Gastrocnemius medialis (tissue), 4 donors: Measurements from ENCODE around the gene SNF8. TPM values are rescaled to one million over a fixed set of nuclear protein-coding genes. Genes with fewer than 3 reads are reported as not detected.

ENCODE experiments used
- ATAC-seq, 2 donors: fragments of 150-250 bp; one replicate each; pipeline ENCODE4 v1.9.1; 2016
- DNase-seq, 2 donors: peaks; one replicate each; pipeline ENCODE4 v3.0.0-alpha.2; 2019
- H3K27ac ChIP-seq, 4 donors: fragments of 200-600 bp; sonication (generic); 1 replicate in 1 of 4; 2 replicates in 3 of 4; pipeline ENCODE4 v1.5.1; 2016 to 2018; ENCODE audit warnings: mild to moderate bottlenecking in 2 of 4, moderate library complexity in 1 of 4
- H3K27me3 ChIP-seq, 3 donors: fragments of 200-600 bp; sonication (generic) in 2 of 3; 1 replicate in 1 of 3; 2 replicates in 2 of 3; pipeline versions ENCODE4 v1.5.1 to v1.6.0; 2016 to 2019; ENCODE audit warnings: mild to moderate bottlenecking in 1 of 3, moderate library complexity in 1 of 3
- H3K36me3 ChIP-seq, 2 donors: fragments of 200-600 bp; sonication (generic) in 1 of 2; one replicate each; pipeline ENCODE4 v1.5.1; 2017 to 2018
- H3K4me1 ChIP-seq, 2 donors: fragments of 200-600 bp; sonication (generic) in 1 of 2; one replicate each; pipeline ENCODE4 v1.5.1; 2016 to 2017; ENCODE audit warnings: mild to moderate bottlenecking in 2 of 2
- H3K4me3 ChIP-seq, 4 donors: fragments of 200-600 bp; sonication (generic) in 3 of 4; 1 replicate in 1 of 4; 2 replicates in 3 of 4; pipeline ENCODE4 v1.5.1; 2016 to 2019; ENCODE audit warnings: mild to moderate bottlenecking in 2 of 4
- H3K9me3 ChIP-seq, 3 donors: fragments of 200-600 bp; sonication (generic) in 2 of 3; 1 replicate in 1 of 3; 2 replicates in 2 of 3; pipeline ENCODE4 v1.5.1; 2016 to 2019
- POLR2A ChIP-seq, 2 donors: fragments of 450-650 bp; IDR thresholded peaks; one replicate each; pipeline ENCODE4 v1.6.1; 2017; ENCODE audit warnings: antibody characterized with exemption in 2 of 2, mild to moderate bottlenecking in 2 of 2, moderate library complexity in 2 of 2
- in situ Hi-C, 4 donors: fragments of 200-750 bp; cut with MboI; loops; one replicate each; pipeline versions ENCODE4 v1.15.0 to v1.8.0; 2017; ENCODE audit warnings: low sequenced_read_pairs in 4 of 4
- intact Hi-C: fragments of 100-400 bp; cut with DNase I; formaldehyde crosslinking; loops from one replicate; pipeline ENCODE4 v1.15.1; 2023; ENCODE audit warnings: low total_unique reads
- total RNA-seq, 4 donors: library from RNA; depleted of rRNA; stranded (reverse); fragments of >200 nt; gene quantifications; one replicate each; pipeline versions ENCODE4 v1.1.0 to v1.2.3, GENCODE V29; 2016
- TF ChIP-seq, protein P1 (sequence below), 5 experiments: fragments of 450-650 bp in 3 of 5; fragments of 200-600 bp in 2 of 5; sonication (generic) in 2 of 5; IDR thresholded peaks in 4 of 5; conservative IDR thresholded peaks in 1 of 5; 1 replicate in 4 of 5; 2 replicates in 1 of 5; pipeline ENCODE4 v1.5.1; 2016 to 2019; ENCODE audit warnings: antibody characterized with exemption in 5 of 5, mild to moderate bottlenecking in 3 of 5, moderate library complexity in 3 of 5

SNF8 gene
- total RNA-seq, 4 donors from 2014 or later: 64.9 to 123 (median 76.8) TPM

DNA sequence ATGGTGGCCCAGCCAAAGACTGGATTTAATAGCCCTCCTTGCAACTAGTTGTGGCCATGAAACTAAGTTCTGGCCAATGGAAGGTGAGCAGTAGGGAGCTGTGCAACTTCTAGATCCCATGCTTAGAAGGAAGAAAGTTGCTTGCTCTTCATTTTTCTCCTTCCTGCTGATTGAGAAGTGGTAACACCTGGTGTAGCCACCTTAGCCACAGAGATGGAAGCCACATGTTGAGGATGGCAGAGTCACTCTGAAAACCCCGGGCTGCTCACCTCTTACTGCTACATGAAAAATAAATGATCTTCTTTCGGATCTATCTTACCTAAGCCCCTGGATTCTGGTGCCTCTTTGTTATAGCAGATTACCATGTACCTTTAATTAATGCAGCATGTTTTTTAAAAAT lies 62.4 kb downstream of the SNF8 start:
- Histone ChIP-seq H3K27me3 (no peaks in the 10 kb centered on the region), H3K4me3 (no peak overlapping the region), H3K36me3 (no peaks in the 10 kb centered on the region), H3K9me3 (no peaks in the 10 kb centered on the region), H3K4me1 (no peaks in the 10 kb centered on the region), H3K27ac (no peak overlapping the region)
- ATAC-seq: no peak
- in situ Hi-C loops: loop anchor here (5.0 to 25.0 kb wide), 6 partner anchors 70 to 220 kb away; partner anchors contain the start of genes HOXB13 (in 2 of the 4), PRAC1 (in 2 of the 4) and PRAC2 (in 2 of the 4)
- no peak for TF ChIP-seq POLR2A (IDR thresholded peaks at IDR 0.05)
- TF ChIP-seq, protein P1, sequence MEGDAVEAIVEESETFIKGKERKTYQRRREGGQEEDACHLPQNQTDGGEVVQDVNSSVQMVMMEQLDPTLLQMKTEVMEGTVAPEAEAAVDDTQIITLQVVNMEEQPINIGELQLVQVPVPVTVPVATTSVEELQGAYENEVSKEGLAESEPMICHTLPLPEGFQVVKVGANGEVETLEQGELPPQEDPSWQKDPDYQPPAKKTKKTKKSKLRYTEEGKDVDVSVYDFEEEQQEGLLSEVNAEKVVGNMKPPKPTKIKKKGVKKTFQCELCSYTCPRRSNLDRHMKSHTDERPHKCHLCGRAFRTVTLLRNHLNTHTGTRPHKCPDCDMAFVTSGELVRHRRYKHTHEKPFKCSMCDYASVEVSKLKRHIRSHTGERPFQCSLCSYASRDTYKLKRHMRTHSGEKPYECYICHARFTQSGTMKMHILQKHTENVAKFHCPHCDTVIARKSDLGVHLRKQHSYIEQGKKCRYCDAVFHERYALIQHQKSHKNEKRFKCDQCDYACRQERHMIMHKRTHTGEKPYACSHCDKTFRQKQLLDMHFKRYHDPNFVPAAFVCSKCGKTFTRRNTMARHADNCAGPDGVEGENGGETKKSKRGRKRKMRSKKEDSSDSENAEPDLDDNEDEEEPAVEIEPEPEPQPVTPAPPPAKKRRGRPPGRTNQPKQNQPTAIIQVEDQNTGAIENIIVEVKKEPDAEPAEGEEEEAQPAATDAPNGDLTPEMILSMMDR (IDR thresholded peaks at IDR 0.05 in 4 of 5, conservative IDR thresholded peaks at IDR 0.05 in 1 of 5): no peak
- DNase-seq: no peak
- intact Hi-C loops: no loop called here

Other genes with a start within 250 kb of the SNF8 start
- gene PRAC1, start 222.3 kb downstream of the SNF8 start, total RNA-seq: not detected
- gene PRAC2, start 221.7 kb downstream of the SNF8 start, total RNA-seq: not detected
- gene HOXB13, start 216.1 kb downstream of the SNF8 start, total RNA-seq: not detected
- under 1 TPM in 2 of 4 donors, not detected in 2; 0.10 TPM for gene TTLL6, start 127.6 kb downstream of the SNF8 start, total RNA-seq
- gene CALCOCO2, start 113.8 kb downstream of the SNF8 start, total RNA-seq: 100 to 1,000 TPM; 104 to 237 (median 132) TPM
- 100 to 1,000 TPM; 229 to 482 (median 368) TPM for gene ATP5MC1, start 52.1 kb downstream of the SNF8 start, total RNA-seq
- 10 to 100 TPM; 32.7 to 41.1 (median 35.4) TPM for gene UBE2Z, start 36.4 kb downstream of the SNF8 start, total RNA-seq
- gene GIP, start 23.8 kb upstream of the SNF8 start, total RNA-seq: not detected
- gene IGF2BP1, start 52.5 kb upstream of the SNF8 start, total RNA-seq: not detected
- gene B4GALNT2, start 187.9 kb upstream of the SNF8 start, total RNA-seq: under 1 TPM in 1 of 4 donors, not detected in 3; 0.22 TPM